T-helper 1 cell (primary cell): Measurements from ENCODE around the gene CARD9.
"Not testable (repeated sequence)": the region's sequence is repeated elsewhere in the genome, so short reads cannot be mapped to it uniquely, and the experiment has no call there.

Experiments
- DNase-seq, 5 donors: peaks; one replicate each; pipeline ENCODE4 v3.0.0-alpha.2; 2012 to 2020

CARD9 gene

DNA sequence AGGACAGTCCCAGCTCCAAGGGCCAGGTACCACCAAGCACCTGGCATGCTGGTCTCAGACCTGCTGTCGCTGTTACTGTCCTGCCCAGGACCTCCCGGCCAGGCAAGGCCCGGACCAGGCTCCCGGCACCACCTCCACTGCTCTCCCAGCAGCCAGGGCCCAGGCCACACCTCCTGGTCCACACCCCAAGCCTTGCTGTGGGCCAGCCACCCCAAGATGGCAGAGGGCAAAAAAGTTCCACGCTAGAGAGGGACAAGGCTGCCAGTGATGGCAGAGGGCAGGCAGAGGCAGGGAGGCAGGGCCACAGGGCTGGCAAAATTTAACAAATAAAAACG lies 11.1 kb downstream of the CARD9 start:
- no peak for DNase-seq

DNA sequence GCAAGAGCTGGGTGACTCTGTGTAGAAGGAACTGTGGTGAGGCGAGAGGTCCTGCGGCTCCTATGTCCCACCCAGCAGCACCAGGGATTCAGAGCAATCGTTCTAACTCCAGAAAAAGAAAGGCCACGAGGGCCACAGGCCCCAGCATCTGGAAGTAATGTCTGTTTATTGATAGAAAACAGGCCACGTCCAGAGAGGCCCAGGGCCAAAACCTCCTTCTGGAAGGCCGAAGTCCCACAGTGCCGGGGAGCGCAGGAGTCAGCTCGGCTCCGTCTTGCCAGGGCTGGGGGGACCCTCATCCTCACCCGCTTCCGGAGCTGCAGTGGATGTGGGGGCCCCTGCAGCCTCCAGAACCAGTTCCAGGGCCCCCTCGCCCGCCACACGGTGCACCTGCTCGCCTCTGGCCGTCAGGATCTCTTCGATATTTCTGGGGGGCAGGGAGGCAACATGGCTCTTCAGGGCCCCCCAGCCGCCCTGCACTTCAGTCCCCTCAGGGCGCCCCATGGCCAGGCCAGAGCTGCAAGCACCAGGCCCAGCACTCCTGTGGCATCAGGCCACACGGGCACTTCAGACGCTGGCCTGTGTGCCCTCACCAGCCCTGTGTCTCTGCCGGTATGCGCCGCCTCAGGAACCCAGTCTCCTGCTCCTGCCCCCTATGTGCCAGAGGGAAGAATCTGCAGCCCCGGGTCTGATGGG lies 11.6 kb downstream of the CARD9 start:
- DNase-seq = no peak

DNA sequence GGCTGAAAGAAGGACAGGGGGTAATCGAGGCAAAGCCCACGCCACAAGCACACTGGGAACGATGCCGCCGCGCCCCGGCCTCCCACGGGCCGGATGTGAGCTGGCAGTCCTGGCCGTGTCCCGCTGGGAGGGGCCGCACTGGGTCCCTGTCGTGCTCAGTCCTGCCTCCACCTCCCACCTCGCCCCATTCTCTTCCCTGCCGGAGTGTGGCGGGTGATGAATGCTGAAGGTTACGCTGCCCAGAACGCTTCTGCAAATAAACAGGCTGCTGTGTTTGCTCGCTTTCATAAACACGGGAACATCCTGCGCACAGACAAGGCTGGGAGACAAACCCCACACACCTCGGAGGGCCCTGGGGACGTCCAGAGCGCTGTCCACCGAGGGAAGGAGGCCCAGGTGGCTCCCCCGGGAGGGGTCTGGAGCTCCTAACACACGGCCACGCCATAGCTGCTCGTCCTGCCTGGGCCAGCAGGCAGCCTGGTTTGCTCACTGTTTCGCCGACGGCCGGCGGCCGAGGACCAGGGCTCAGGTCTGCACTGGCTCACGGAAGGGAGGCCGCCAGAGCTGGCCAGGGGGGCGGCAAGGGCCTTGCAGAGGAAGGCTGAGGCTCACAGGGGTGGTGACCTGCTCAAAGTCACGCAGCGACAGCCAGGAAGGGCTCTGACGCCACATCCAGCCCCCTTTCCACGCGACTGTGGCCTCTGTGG lies 12.3 kb downstream of the CARD9 start:
- DNase-seq = no peak

DNA sequence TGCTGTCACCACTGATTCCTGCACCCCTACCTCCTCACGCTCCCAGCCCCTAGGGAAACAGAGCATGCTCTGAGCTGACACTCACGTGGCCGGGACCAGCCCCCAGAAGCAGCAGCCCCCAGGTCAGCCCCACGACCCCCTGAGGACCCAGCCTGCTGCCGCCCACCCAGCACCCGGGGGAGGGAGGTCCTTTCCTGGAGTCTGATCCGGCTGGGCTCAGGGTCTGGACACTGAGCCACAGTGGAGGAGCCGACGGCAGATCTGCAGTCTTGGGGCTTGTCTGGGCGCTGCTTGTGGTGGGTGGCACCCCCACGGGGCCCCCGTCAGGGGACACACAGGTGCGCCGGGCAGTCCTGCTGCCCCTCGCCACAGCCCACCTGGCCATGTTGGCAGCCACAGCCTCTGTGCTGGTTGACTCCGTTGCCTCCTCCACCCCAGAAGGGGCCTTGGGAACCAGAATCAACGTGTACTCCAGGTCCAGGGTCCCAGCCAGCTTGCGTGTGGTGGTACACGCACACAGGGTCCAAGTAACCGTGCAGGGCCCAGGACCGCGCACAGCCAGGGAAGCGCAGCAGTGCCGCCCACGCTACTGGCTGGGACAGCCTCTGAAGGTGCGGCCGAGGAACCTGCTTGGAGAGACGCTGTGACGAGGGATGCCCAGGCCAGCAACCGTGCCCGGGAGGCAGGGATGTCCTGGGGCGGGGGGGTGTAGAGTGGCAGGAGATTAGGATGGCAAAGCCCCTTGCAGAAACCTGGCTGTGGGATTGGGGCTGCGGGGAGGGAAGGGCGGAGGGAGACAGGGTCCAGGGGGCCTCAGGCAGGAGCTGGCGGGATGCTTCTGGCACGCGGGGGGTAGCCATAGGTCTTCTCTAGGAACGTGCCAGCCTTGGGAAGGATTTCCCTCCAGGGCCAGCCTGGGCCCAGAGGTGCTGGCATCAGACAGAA lies 13.4 kb downstream of the CARD9 start:
- DNase-seq = no peak

GRCh38 chr9:136358888-136359287 lies 14.6 kb downstream of the CARD9 start:
- no peak for DNase-seq

DNA sequence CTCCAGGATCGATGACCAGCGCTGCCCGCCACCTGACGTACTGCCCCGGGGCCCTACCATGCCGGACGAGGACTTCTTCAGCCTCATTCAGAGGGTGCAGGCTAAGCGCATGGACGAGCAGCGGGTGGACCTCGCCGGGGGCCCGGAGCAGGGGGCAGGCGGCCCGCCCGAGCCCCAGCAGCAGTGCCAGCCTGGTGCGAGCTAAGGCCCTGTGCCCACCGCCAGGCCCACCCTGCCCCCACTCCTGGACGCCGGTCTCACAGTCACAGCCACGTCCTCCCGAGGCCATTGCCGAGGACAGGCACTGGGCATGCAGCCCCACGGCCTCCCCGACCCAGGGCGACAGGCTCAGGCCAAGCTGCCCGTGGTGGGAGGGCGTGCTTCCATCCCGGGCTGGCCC lies 15.5 kb downstream of the CARD9 start:
- no peak for DNase-seq

GRCh38 chr9:136357202-136357725 lies 16.2 kb downstream of the CARD9 start:
- DNase-seq = no peak

- no peak for DNase-seq
Measured at GRCh38 chr9:136355616-136356557, 17.6 kb downstream of the CARD9 start.

DNA sequence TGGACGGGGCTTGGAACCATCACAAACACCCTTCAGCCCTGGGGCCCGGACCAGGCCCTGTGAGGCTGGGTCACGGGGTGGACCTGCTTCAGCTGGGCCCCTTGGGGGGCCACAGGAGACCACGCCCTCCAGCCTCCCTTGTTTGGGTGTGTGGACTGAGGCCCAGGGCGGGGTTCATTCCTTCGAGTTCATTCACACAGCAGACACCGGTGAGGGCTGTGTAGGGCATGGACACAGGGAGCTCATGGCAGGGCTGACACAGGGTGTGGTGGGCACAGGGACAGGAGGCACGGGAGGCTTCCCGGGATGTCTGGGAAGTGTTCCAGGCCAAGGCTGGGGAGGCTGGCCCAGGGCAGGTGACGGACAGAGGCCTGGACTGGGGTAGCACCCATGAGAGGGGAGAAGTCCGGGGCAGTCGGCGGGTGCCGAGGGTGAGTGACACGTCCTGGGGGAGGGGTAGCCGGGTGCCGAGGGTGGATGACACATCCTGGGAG lies 18.8 kb downstream of the CARD9 start:
- DNase-seq = no peak

DNA sequence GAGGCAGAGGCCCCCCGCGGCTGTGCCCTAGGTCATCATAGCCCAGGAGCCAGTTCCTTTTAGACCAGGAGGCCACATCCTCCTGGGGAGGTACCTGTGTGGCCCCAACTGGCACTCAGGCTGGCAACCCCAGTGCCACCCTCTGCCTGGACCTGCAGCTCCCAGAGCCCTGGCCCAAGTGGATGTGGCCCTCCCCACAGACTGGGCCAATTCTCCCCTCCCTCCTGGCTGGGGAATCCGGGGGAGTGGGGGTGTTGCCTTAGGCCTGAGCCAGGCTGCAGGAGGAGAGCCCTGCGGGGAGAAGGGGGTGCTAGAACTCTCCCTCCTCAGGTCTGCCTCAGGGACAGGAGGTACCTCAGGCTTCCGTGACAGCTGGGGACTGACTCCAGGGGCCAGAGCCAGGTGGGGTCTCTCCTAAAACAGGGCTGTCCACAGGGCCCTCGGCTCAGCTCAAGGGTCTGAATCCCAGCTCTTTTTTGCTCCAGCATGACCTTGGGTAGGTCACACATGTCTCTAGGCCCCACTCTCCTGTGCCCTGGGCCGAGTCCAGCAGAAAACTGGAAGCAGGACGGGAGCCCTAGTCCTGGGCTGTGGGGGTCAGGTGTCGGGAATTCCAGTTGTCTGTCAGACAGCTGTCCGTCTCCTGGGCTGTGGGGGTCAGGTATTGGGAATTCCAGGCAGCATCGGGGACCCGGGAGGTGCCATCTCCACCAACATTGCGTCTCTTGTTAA lies 19.5 kb downstream of the CARD9 start:
- DNase-seq = no peak

DNA sequence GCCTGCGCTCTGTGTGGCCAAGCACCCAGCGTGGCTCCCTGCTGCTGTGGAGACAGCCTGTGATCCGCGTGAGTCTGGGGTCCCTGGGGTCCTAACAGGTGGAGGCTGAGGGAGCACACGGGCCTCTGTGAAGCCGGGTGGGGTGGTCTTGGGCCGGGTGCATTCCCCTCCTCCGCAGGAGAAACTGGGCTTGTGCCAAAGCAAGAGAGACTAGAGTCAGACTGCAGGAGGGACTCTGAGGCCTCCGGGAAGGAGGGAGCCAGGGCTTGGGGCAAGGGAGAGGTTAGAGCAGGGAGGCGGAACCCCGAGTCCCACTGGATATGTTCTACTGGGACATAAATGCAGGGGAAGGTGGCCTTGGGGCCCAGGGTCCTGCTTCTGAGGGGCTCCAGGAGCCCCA lies 20.4 kb downstream of the CARD9 start:
- DNase-seq = no peak

- no peak for DNase-seq
Measured at GRCh38 chr9:136352682-136353081, 20.8 kb downstream of the CARD9 start.

DNA sequence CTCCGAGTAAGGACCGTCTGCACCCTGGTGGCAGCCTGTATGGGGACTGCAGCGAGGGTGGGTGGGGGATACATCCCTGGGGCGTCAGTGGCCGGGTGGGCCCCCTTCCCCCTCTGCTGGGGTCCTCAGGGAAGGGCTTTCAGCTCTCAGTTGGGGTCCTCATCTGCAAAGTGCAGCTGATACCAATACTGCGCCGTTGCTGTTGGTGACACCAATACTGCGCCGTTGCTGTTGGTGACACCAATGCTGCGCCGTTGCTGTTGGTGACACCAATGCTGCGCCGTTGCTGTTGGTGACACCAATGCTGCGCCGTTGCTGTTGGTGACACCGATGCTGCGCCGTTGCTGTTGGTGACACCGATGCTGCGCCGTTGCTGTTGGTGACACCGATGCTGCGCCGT lies 21.6 kb downstream of the CARD9 start:
- DNase-seq = not testable (repeated sequence)

DNA sequence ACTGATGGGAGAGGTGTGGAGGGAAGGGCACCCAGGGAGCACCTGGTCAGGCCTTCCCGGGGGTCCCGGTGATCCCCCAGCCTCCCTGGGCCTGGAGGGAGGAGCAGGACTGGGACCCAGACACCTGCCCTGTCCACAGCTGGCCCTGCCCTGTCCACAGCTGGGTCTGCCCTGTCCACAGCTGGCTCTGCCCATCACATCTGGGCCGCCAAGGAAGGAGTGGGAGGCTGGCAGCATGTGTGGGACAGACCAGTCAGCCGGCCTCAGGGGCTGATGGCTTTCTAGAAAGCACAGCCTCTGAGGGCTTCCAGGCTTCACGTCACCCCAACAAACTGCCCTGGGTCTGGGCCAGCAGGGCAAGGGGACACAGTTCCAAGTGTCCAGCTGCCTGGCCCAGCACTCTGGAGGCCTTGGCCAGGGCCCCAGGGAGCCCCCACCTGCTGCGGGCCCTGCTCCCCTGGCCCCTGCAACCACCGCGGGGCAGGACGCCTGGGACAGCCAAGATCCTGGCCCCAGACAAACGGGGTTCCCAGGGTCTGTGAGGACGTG lies 22.1 kb downstream of the CARD9 start:
- no peak for DNase-seq

- DNase-seq = no peak
Measured at GRCh38 chr9:136349546-136349945, 23.9 kb downstream of the CARD9 start.

DNA sequence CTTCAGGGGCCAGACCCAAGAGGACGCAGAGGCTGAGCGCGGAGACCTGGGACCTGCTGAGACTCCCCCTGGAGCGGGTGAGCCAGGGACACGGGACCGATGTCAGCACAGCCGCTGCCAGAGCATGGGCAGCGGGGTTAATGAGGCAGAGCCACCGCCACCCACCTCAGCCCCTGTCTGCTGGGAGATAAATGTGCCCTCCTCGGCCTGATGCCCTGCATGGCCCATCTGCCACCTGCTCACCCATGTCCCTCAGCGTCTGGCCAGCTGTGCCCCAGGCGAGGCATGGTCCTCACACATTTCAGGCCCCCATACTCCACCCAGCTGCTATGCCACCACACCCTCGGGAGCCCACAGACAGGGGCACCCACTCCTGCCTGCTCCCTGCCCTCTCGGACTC lies 24.8 kb downstream of the CARD9 start:
- DNase-seq = no peak

GRCh38 chr9:136347472-136348256 lies 25.8 kb downstream of the CARD9 start:
- no peak for DNase-seq

DNA sequence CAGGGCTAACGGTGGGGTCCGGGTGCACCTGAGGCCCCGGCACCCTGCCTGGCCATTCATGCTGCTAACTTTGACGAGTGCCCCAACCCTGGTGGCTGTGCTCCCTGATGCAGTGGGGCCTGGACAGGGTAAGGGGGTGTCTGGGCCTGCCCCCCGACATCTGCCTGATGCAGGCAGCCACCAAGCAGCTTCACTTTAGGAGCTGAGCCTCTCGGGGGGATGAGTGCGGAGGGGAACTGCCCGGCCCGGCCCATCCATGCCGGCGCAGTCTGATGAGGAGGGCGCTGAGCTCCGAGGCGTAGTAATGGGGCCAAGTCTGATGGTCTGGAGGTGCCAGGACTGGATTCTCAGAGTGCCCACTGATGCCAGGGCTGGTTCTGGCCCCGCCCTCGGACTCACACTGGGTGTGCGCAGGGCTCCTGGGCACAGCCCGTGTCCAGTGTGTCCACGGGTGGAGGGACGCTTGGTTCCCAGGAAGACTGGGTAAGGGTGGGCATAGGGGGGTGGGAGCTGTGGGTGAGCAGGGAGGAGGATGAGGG lies 26.5 kb downstream of the CARD9 start:
- no peak for DNase-seq

DNA sequence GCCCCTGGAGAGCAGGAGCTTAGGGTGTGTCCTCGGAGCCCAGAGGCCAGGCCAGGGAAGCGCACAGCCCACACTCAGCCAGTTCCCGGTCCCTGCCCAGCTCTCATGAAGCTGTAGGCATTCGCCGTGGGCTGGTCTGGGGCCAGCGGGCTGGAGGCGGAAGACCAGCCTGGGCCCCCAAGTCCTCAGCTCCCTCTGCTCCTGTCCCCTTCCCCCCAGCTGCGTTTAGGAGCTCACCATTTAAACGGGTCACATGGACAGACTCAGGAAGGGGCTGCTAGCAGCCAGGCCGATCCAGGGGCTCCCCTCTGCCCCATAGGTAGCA lies 27.4 kb downstream of the CARD9 start:
- no peak for DNase-seq
